CD4-positive, alpha-beta T cell treated with Interleukin-4 for 1 hour (primary cell): ENCODE measurements around the gene HOXD9.

Experiments
- DNase-seq, 2 donors: peaks; one replicate each; pipeline ENCODE4 v3.0.0-alpha.2; 2020 to 2022

Gene HOXD9

DNA sequence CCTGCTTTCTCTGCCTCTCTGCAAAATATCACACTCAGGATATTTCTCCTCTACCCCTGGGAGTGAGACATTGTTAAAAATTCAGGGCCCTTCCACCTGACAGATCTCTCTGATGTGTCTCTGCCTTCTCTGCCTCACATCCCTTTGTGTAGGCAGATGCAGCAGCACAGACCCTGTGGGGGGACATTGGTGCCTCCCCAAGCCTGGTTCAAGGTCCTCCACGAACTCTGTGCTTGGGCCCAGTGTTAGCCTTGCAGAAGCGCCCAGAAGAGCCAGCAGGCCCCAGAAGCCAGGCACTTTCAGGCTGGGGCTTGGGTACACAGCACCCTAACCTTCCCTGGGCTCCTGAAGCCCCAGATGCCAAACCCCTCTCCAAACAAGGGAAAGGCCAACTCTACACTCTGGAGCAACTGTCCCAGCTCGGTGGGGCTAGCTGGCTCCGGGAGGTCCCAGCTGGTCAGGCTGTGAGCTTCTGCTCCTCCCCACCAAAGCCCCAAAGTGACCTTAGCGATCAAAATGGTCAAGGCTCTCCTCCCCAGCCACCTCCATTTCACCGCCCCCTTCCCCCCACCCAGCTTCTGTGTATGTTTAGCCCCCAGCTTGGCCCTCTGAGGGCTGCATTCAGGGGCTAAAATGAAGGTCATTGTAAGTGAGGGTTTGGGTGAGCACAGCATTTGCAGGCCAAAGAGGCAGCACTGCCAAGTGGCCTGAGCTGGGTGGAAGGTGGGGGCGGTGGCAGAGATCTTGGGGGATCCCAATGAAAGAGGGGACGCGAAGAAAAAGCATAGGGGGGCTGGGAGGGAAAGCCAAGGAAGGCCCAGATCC, 2.6 kb downstream of the HOXD9 start:
- no peak for DNase-seq

DNA sequence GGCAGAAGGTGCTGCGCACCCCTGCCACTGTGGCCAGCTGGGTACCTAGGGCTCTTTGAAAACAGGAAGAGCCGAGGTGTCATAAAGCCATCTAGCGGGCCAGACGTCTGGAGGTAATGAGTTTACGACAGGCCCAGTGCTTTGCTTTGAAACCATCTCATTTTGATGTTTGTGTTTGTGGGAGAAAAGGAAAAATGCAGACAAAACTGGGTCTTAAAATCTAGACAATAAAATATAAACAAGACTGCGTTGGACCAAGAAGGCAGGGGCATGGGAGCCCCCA, 3.2 kb downstream of the HOXD9 start:
- DNase-seq = no peak

DNA sequence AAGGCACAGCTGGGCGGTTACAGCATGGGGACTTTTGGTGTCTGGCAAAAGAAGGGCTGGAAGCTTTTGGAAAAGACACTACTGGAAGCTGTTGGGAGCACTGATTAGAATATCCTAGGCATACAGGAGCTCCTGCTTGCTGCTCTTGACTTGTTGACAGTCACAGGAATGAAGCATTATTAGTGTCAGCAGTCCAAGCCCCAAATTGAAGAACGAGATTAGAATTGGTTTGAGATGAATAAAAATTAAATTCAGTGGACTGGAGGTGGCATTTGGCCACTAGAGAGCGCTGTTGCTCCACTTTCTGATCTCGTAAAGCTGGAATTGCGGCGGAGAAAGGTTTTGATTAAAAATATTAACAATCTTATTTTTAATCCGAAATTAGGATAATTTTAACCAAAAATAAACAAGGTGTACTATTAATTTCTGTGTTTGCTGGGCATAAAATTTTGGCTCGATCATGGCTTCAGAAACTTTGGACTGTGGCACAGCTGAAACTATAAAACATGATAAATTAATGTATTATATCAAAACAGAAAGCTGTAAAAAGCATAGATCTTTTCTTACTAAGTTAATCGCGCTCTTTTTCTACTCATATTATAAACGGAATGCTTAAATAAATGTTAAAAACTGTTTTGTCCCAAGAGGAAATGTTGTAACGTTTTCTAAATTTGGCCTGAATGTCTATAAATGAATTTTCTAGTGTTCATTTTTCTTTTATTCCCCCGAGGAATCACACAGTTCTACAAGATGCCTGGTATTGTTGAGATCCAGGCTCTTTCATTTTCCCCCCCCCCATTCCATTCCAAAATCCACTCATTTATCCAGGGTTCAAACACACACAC, 4.6 kb downstream of the HOXD9 start:
- DNase-seq = peak; percentile 59 to 68

DNA sequence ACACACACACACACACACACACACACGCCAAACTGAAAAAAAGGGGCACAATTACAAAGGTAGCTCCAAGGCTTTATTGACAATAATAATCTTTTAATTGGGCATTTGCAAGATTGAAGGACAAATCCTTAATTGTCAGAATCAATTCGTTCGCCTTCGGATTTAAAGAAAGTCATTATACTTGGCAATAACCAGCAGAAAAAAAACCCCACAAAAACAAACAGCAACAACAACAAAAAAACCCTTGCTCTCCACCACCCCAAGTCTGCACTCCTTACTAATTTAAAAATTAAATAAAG, 5.2 kb downstream of the HOXD9 start:
- no peak for DNase-seq

DNA sequence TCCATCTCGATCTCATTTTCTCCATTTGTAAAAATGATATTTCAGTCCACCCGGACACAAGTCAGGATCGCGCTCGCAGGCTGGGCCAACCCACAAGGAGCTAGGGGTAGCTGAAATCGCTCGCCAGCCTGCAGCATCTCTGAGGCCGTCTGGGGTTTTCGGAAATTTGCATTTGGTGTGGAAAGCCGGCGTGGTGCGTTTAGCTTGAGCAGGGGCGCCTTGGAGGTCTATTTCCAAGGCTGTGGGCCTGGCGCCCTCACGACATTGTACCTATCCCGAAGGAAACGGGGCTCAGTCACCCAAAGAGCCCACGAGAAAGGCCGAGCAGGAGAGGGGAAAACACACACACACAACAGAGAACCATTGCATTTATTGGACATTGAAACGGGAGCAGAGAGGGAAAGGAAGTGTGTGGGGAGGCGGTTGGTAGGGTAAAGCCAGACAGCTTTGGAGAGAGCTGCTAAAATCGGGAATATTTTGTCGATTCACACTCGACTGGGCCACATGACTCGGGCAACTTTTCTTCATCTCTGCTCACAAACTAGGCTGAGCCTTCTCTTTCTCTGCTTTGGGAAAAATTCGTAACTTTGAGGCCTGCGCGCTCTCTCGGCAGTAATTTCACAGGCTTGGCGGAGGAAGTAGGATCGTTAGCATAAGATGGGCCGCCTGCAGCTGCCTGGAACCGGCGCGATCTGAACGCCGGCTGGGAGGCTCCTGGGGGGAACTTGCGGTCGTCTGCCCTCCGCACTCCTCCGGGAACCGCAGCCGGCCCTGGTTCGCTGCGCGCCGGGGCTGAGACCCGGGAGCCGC, 5.9 kb downstream of the HOXD9 start:
- DNase-seq = no peak

DNA sequence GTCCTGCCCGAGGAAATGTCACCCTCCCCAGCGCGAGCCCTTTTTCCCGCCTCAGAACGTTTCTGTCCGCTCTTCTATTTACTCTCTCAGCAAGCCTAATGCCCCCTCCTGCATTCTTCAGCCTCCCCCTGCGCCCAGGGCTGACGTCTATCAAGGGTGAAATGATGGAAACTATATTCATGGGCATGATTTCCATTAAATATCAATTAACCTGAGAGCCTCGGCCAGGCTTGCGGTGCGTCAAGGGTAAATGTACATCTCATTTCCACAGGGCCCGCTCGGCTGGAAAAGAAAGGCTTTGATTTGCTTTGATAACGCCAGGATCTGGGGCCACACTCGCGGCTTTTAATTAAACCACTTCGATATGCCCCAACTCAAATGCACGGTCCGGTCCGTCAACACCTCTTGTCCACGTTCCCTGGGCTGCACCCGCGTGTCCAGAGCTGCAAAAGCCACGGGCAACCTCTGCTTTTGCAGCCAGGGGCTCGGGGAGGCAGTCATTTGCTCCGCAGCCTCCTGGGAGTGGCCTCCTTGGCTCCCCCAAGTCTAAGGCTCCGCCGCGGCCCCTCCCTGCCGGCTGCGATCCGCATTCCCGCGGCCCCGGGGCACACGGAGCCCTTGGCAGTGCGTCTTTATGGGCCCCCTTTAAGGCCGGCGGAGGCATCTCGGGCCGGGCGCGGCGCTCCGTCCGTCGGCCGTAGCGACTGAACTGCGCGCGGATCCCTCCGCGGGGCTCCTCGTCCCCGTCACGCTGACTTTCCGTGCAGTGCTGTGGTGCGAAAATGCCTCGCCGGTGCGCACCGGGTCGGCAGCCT, 6.7 kb downstream of the HOXD9 start, which contains the start of gene HOXD8:
TSS of gene HOXD8 (plus strand) at position 724 of the 815 bp plus-strand sequence. CDS start 662 bp downstream, outside the sequence.
- no peak for DNase-seq

DNA sequence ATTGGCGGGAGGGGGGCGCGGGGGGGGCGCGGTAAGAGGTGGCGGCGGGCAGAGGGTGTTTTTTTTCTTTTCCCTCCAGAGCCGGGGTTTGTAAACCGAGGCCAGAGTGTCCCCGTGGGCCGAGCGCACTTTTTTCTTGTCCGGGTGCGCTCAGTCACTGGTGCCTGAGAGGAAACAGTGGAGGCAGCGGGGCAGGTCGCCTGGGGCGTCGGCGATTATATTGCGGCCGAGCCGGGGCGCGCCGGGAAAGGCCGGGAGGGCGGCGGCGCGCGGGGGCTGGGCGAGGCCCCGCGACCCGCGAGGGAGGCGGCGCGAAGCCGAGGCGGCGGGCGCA, 7.3 kb downstream of the HOXD9 start:
- no peak for DNase-seq

DNA sequence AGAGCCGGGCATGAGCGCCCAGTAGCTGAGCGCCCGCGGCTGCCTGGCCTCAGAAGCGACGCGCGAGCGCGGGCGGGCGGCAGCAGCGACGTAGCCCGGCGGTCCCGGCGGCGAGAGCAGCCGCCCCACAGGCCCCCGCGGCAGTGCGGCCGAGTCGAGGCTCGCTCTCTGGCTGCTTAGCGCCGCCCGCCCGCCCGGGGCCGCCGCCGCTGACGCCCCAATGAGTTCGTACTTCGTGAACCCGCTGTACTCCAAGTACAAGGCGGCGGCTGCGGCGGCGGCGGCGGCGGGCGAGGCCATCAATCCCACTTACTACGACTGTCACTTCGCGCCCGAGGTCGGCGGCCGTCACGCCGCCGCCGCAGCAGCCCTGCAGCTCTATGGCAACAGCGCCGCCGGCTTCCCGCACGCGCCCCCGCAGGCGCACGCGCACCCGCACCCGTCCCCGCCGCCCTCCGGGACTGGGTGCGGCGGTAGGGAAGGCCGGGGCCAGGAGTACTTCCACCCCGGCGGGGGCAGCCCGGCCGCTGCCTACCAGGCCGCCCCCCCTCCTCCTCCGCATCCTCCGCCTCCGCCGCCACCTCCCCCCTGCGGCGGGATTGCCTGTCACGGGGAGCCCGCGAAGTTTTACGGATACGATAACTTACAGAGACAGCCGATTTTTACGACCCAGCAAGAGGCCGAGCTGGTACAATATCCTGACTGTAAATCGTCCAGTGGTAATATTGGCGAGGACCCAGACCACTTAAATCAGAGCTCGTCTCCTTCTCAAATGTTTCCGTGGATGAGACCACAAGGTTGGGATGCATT, 7.8 kb downstream of the HOXD9 start:
- DNase-seq = no peak

DNA sequence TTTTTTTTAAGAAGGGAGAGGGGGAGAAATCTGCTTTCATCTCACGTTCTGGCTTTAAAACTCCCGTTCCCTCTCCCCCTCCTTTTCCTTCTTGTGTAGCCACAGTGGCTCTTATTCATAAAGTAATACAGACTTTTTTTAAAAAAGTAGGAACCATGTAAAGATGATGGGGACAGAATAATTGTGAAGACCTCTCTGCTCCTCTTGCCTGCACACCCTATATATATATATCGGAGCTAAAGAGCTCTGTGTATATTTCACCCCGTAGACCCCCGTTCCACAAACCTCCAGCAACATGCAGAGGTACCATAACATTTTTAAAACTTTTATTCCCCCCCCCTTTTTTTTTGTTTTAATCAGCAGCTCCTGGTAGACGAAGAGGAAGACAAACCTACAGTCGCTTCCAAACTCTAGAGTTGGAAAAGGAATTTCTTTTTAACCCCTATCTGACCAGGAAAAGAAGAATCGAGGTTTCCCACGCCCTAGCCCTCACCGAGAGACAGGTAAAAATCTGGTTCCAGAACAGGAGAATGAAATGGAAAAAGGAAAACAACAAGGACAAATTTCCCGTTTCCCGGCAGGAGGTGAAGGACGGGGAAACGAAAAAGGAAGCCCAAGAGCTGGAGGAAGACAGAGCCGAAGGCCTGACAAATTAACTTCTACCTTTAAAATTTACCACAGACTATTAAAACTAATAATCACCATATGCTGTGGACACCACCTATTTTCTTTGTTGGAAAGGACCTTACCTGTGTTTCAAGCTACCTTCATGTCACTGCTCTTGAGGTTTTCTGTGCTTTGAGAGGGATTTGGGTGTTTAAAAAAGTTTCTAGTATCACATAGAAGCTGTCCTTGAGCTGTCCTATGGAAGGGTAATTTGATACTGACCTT, 8.7 kb downstream of the HOXD9 start:
- no peak for DNase-seq

DNA sequence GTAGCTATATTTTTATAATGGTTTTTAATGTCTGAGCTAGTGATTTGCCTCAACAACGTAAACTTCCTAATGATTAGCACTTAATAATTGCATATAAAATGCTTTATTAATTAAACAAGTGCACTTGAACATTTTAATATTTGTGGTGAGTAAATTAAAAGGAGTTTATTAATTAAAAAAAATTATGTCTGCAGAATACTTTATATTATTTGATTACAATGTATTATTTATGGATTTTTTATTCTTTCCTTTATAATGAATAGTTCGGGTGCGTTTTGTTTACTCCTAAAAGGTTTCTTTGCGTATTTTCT, 9.3 kb downstream of the HOXD9 start:
- DNase-seq = no peak

DNA sequence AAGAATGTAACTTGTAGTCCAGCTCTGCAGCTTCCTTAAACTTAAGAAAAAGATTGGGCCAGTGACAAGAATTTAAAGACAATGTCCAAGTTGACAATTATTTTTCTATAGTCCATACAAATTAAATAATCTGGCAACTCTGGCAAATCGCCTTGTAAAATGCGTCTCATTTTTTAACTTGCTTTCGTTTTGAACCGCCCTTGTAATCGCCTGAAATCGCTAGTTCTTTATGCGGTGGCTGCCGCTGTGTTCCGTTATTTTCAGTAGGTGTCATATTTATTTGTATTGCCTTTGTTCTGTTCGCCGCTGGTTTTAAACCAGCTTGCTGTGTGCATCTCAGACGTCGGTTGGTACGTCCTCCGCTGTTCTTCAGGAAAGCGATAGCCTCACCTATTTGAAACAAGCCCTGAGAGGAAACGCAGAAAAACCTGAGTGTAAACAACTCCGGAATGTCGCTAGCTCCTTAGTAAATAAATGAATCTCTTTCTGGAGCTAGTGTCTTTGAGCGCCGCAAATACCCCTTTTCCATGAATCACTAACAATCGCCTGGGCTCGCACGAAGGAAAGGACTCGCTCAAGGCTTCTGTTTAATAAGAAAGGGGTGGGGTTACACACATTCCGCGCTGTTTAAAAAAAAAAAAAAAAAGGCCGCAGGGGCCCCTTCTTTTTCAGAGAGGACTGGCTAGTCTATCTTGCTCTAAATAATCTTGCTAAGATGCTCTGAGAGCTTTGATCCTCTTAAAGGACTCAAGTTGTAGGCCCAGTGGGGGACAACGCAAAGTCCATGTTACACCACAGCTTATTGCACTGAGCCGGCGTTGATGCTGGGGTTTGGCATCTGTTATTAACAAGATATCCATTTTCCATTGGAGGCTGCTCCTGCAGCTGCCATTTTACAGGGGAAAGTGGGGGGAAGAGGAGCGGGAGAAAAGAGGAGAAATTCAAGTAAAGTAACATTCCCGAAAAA, 10.0 kb downstream of the HOXD9 start:
- DNase-seq = peak in 1 of 2 donors; percentile 30

DNA sequence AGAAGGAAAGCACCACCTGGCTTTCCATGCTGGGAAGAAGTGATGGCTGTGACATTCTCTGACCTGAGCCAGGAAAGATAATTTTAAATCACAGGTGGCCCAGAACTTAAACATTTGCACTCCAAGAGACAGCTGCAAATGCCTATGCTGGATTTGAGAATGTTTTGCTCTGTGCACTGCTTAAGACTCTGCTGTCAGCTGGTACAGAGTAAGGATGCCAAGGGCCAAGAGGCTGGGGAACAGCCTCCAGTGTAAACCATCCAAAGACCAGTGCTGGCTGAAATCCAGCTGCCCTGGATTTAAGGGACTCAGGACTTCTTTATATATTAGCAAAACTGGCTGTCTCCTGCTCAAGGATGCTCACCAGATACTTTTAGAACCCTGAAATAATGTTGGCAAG, 10.9 kb downstream of the HOXD9 start:
- DNase-seq = no peak

DNA sequence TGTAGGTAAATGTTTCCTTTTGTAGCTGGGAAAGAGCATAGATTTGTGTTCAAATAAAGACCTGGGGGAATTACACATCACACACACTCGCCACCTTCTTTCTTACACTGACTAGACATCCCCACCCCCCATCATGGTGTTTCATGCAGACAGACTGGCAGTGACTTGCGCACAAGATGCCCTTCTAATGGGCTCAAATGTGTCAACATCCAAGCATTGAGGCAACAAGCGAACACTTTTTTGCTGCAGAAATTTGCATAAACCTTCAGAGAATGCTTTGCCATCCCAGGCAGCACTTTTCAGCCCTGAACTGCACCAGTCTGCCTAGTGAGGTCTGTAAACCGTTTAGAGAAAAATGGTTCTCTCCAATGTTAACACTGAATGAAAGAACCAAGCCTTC, 11.5 kb downstream of the HOXD9 start:
- no peak for DNase-seq

DNA sequence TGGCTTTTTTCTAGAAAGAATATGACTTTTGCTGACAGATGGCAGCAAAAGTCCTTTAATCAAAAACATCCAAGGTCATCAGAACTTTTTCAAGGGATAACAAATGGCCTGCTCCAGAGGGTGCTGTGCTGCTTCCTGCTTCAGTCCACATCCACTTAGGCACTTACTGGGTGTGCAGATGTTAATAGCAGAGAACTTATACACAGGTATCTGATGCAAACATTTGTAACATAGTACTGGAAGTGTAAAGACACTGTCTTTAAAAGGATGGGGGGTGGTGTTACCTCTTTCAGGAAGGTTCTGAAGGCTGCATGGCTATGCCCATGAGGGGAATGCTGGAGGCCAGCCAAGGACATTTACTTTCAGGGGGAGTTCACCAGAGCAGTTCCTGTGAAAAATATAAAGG, 12.5 kb downstream of the HOXD9 start:
- no peak for DNase-seq

DNA sequence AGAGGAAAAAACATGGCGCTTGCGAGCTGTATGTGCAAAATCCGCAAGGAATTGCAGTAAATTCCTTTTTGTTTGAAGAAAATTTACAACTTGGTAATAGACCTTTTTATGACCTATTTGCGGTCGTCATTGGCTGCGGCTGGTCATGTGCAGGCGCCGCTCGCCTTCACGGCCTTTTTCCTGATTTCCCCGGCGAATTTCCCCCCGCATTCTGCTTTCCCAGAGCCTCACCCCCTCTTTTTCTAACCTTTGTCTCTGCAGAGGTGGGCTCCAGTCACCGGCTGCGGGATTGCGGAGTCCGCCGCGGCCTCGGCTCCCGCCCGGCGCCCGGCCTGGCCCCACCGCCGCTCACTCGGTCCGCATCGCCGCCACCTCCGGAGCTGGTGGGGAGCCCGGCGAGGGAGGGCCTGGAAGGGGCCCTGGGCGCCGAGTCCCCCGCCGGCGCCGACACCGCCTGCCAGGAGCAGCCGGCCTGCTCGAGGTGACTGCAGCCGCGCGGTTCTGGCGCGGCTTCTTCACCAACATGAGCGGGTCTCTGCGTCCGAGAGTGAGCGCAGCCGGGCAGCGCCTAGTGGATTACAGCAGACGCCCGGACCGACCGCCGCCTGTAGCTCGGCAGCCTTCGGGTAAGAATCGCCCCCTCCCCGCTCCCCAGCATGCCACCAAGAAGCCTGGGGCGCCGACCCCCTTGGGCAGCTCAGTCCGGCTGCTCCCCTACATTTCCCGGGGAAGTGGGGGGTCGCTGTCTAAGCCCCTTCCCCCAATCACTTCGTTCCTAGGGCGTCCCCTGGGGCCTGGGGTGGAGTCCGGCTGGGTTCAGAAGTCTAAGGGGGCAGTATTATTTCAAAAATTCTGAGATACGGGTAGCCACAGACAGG, 14.1 kb downstream of the HOXD9 start:
- no peak for DNase-seq

DNA sequence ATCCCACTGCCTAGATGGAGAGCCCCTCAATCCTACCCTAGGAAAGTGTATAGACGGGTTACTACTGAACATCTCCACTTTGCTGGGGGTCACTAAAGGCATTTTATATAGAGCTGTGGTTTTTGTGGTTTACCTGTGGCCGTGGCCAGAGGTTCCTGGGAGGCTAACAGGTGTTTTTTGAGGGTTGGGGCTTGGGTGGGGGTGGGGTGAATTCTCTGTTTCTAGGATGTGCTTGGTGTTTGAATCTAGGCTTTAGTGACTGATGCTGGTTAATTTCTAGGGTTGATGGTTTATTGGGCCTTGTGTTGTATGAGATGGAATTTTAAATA, 14.7 kb downstream of the HOXD9 start:
- DNase-seq = no peak

DNA sequence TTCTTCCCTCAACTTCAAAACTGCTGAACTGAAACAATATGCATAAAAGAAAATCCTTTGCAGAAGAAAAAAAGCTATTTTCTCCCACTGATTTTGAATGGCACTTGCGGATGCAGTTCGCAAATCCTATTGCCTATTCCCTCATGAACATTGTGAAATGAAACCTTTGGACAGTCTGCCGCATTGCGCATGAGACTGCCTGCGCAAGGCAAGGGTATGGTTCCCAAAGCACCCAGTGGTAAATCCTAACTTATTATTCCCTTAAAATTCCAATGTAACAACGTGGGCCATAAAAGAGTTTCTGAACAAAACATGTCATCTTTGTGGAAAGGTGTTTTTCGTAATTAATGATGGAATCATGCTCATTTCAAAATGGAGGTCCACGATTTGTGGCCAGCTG, 15.4 kb downstream of the HOXD9 start:
- no peak for DNase-seq

DNA sequence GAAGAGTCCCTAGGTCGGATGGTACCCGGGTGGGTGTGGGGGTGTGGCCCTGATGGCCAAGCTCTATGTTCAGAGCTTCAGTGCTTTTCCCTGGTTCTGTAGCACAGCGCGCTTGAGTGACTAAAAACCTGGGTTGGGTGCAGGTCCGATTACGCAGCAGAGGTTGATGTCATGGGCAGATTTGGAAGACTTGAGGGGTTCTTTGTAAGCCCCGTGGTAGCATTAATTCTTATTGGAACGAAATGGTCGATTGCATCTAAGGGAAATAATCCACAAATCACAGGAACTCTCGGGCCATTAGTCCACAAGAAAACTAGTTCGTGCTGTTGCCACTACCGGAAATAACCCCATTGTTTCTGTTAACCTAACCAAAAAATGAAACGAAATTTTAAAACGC, 16.0 kb downstream of the HOXD9 start:
- DNase-seq = no peak
